Astrocyte (in vitro differentiated cells and primary cell): ENCODE measurements around the gene PLSCR1. TPM values are rescaled to one million over a fixed set of nuclear protein-coding genes. Genes with fewer than 3 reads are reported as not detected.

Experiments used
- DNase-seq: peaks from one replicate; pipeline ENCODE4 v3.0.0-alpha.2; 2010; ENCODE audit warnings: low read depth
- FAIRE-seq: peaks from 2 replicates; lab custom pipeline; 2011; peaks lifted over from hg19 to GRCh38; lab: Jason Lieb, UNC
- H2AFZ ChIP-seq: 2 replicates; pipeline ENCODE4 v1.6.0; 2012; ENCODE audit warnings: low read depth, low read length, inconsistent platforms
- H3K27ac ChIP-seq: 2 replicates; pipeline ENCODE4 v1.5.1; 2011; ENCODE audit warnings: low read depth, low read length, inconsistent platforms
- H3K27me3 ChIP-seq: 2 replicates; pipeline ENCODE4 v1.6.0; 2011; ENCODE audit warnings: low read length, inconsistent platforms; ENCODE audit not compliant: insufficient read depth
- H3K36me3 ChIP-seq: 2 replicates; pipeline ENCODE4 v1.5.1; 2011; ENCODE audit warnings: low read length, inconsistent platforms; ENCODE audit not compliant: insufficient read depth
- H3K4me1 ChIP-seq: 2 replicates; pipeline ENCODE4 v1.5.1; 2011; ENCODE audit warnings: low read length, inconsistent platforms; ENCODE audit not compliant: insufficient read depth
- H3K4me2 ChIP-seq: 2 replicates; pipeline ENCODE4 v1.6.0; 2012; ENCODE audit warnings: low read length, inconsistent platforms
- H3K4me3 ChIP-seq: 2 replicates; pipeline ENCODE4 v1.5.1; 2011; ENCODE audit warnings: low read depth, mild to moderate bottlenecking, low read length, inconsistent platforms; ENCODE audit not compliant: insufficient read depth
- H3K79me2 ChIP-seq: 2 replicates; pipeline ENCODE4 v1.6.0; 2012; ENCODE audit warnings: mild to moderate bottlenecking, low read length, inconsistent platforms; ENCODE audit not compliant: insufficient read depth
- H3K9ac ChIP-seq: 2 replicates; pipeline ENCODE4 v1.6.0; 2012; ENCODE audit warnings: mild to moderate bottlenecking, low read length, inconsistent platforms
- H3K9me3 ChIP-seq: 2 replicates; pipeline ENCODE4 v1.5.1; 2012; ENCODE audit warnings: low read depth, mild to moderate bottlenecking, low read length, inconsistent platforms; ENCODE audit not compliant: insufficient read depth
- H4K20me1 ChIP-seq: 2 replicates; pipeline ENCODE4 v1.6.0; 2012; ENCODE audit warnings: low read length, inconsistent platforms; ENCODE audit not compliant: insufficient read depth
- H3K27ac Mint-ChIP-seq: one replicate; pipeline ENCODE4 v1.8.0; 2021; ENCODE audit warnings: mild to moderate bottlenecking, mixed read lengths; ENCODE audit not compliant: unreplicated experiment
- H3K27me3 Mint-ChIP-seq: one replicate; pipeline ENCODE4 v1.8.0; 2021; ENCODE audit warnings: low read depth, mixed read lengths; ENCODE audit not compliant: unreplicated experiment
- H3K36me3 Mint-ChIP-seq: one replicate; pipeline ENCODE4 v1.8.0; 2021; ENCODE audit warnings: low read depth, mixed read lengths; ENCODE audit not compliant: unreplicated experiment
- H3K4me1 Mint-ChIP-seq: one replicate; pipeline ENCODE4 v1.8.0; 2021; ENCODE audit warnings: low read depth, mixed read lengths; ENCODE audit not compliant: unreplicated experiment
- H3K4me3 Mint-ChIP-seq: one replicate; pipeline ENCODE4 v1.8.0; 2021; ENCODE audit warnings: mild to moderate bottlenecking, moderate library complexity, mixed read lengths; ENCODE audit not compliant: unreplicated experiment
- H3K9me3 Mint-ChIP-seq: one replicate; pipeline ENCODE4 v1.8.0; 2021; ENCODE audit warnings: mild to moderate bottlenecking, mixed read lengths; ENCODE audit not compliant: unreplicated experiment
- CTCF ChIP-seq: IDR thresholded peaks from 2 replicates; pipeline ENCODE4 v1.5.1; 2011; ENCODE audit warnings: low read depth, mild to moderate bottlenecking, inconsistent platforms, low read length, moderate library complexity; ENCODE audit not compliant: insufficient read depth
- EZH2 ChIP-seq: IDR thresholded peaks from 2 replicates; pipeline ENCODE4 v1.6.1; 2012; ENCODE audit warnings: mild to moderate bottlenecking, low read length, inconsistent platforms; ENCODE audit not compliant: insufficient read depth
- total RNA-seq: library from RNA; stranded (reverse); gene quantifications from 2 replicates; pipeline ENCODE4 v1.2.1, GENCODE V29; 2021

PLSCR1 gene
- total RNA-seq, 1 donor from 2014 or later: 178 TPM

- H4K20me1 ChIP-seq: no peaks in the 10 kb centered on the region
- Mint-ChIP-seq H3K4me1 (no peaks in the 10 kb centered on the region), H3K27ac (no peak overlapping the region), H3K27me3 (no peaks in the 10 kb centered on the region), H3K4me3 (no peak overlapping the region), H3K36me3 (no peaks in the 10 kb centered on the region), H3K9me3 (peaks cover 5% of the 10 kb centered on the region)
- no peaks in the 10 kb centered on the region for H3K27me3 ChIP-seq
- no peaks in the 10 kb centered on the region for H3K79me2 ChIP-seq
- DNase-seq: no peak
- no peak for FAIRE-seq
- no peaks in the 10 kb centered on the region for H3K36me3 ChIP-seq
- H3K4me2 ChIP-seq: no peak overlapping the region
- no peak for TF ChIP-seq CTCF
- TF ChIP-seq EZH2: no peak
- H3K4me3 ChIP-seq: no peak overlapping the region
- H3K9ac ChIP-seq: no peak overlapping the region
- no peak overlapping the region for H3K27ac ChIP-seq
- no peaks in the 10 kb centered on the region for H3K4me1 ChIP-seq
- H2AFZ ChIP-seq: no peak overlapping the region
- H3K9me3 ChIP-seq: no peaks in the 10 kb centered on the region
These were observed 16.3 kb upstream of the PLSCR1 start for GRCh38 chr3:146560678-146561077.

GRCh38 chr3:146559388-146559787 lies 15.0 kb upstream of the PLSCR1 start:
- H3K27me3 ChIP-seq: no peaks in the 10 kb centered on the region
- no peaks in the 10 kb centered on the region for H3K36me3 ChIP-seq
- DNase-seq: no peak
- no peak overlapping the region for H3K9ac ChIP-seq
- H2AFZ ChIP-seq: no peak overlapping the region
- H3K27ac ChIP-seq: no peak overlapping the region
- Mint-ChIP-seq H3K4me3 (no peak overlapping the region), H3K4me1 (peaks cover 2% of the 10 kb centered on the region), H3K27me3 (no peaks in the 10 kb centered on the region), H3K36me3 (no peaks in the 10 kb centered on the region), H3K9me3 (peaks cover 5% of the 10 kb centered on the region), H3K27ac (no peak overlapping the region)
- TF ChIP-seq CTCF: no peak
- no peaks in the 10 kb centered on the region for H3K4me1 ChIP-seq
- H4K20me1 ChIP-seq: no peaks in the 10 kb centered on the region
- H3K9me3 ChIP-seq: no peaks in the 10 kb centered on the region
- no peak for FAIRE-seq
- no peaks in the 10 kb centered on the region for H3K79me2 ChIP-seq
- H3K4me2 ChIP-seq: no peak overlapping the region
- H3K4me3 ChIP-seq: no peak overlapping the region

GRCh38 chr3:146558781-146559180 lies 14.4 kb upstream of the PLSCR1 start:
- Mint-ChIP-seq H3K27me3 (no peaks in the 10 kb centered on the region), H3K4me3 (no peak overlapping the region), H3K4me1 (peaks cover 8% of the 10 kb centered on the region), H3K36me3 (no peaks in the 10 kb centered on the region), H3K9me3 (peaks cover 5% of the 10 kb centered on the region), H3K27ac (no peak overlapping the region)
- no peaks in the 10 kb centered on the region for H3K36me3 ChIP-seq
- H3K4me3 ChIP-seq: no peak overlapping the region
- no peak overlapping the region for H3K27ac ChIP-seq
- H2AFZ ChIP-seq: no peak overlapping the region
- no peak overlapping the region for H3K4me2 ChIP-seq
- no peaks in the 10 kb centered on the region for H3K9me3 ChIP-seq
- no peak overlapping the region for H3K9ac ChIP-seq
- H3K79me2 ChIP-seq: no peaks in the 10 kb centered on the region
- DNase-seq (no peak), FAIRE-seq (no peak)
- H3K27me3 ChIP-seq: no peaks in the 10 kb centered on the region
- no peaks in the 10 kb centered on the region for H4K20me1 ChIP-seq
- no peak for TF ChIP-seq CTCF
- TF ChIP-seq EZH2: no peak
- no peaks in the 10 kb centered on the region for H3K4me1 ChIP-seq
